Type B pancreatic cell (in vitro differentiated cells): ENCODE measurements around the gene CNN1. TPM values are rescaled to one million over a fixed set of nuclear protein-coding genes. Genes with fewer than 3 reads are reported as not detected.

Experiments
- DNase-seq: peaks from one replicate; pipeline ENCODE4 v3.0.0; 2021; ENCODE audit warnings: mixed read lengths; ENCODE audit not compliant: unreplicated experiment; ENCODE audit errors: extremely low spot score
- H3K27ac Mint-ChIP-seq: 2 replicates; pipeline ENCODE4 v1.8.0; 2021; ENCODE audit warnings: mild to moderate bottlenecking, mixed read lengths
- H3K27me3 Mint-ChIP-seq: 2 replicates; pipeline ENCODE4 v1.8.0; 2021; ENCODE audit warnings: mixed read lengths
- H3K36me3 Mint-ChIP-seq: 2 replicates; pipeline ENCODE4 v1.8.0; 2021; ENCODE audit warnings: mixed read lengths
- H3K4me1 Mint-ChIP-seq: one replicate; pipeline ENCODE4 v1.8.0; 2021; ENCODE audit warnings: mixed read lengths; ENCODE audit not compliant: unreplicated experiment
- H3K4me3 Mint-ChIP-seq: 2 replicates; pipeline ENCODE4 v1.8.0; 2021; ENCODE audit warnings: mild to moderate bottlenecking, mixed read lengths
- H3K9me3 Mint-ChIP-seq: 2 replicates; pipeline ENCODE4 v1.8.0; 2021; ENCODE audit warnings: mixed read lengths
- CTCF ChIP-seq: fragments of 200-600 bp; sonication (generic); conservative IDR thresholded peaks from 2 replicates; pipeline ENCODE4 v1.5.0; 2021; ENCODE audit warnings: antibody characterized with exemption, mild to moderate bottlenecking
- total RNA-seq: library from RNA; stranded (reverse); gene quantifications from 2 replicates; pipeline ENCODE4 v1.2.1, GENCODE V29; 2021; ENCODE audit warnings: low replicate concordance

The CNN1 gene
- total RNA-seq, 1 donor from 2014 or later, result 7.9 TPM

- Mint-ChIP-seq H3K4me1 (no peaks in the 10 kb centered on the region), H3K27ac (no peak overlapping the region), H3K4me3 (no peak overlapping the region), H3K27me3 (no peaks in the 10 kb centered on the region), H3K9me3 (no peaks in the 10 kb centered on the region), H3K36me3 (no peaks in the 10 kb centered on the region)
- DNase-seq, result no peak
- TF ChIP-seq CTCF, result no peak
Observed at GRCh38 chr19:11513946-11514345, 24.7 kb upstream of the CNN1 start.

- TF ChIP-seq CTCF, result no peak
- peaks cover 4% of the 10 kb centered on the region for H3K36me3 Mint-ChIP-seq
- H3K9me3 Mint-ChIP-seq, result no peaks in the 10 kb centered on the region
- no peaks in the 10 kb centered on the region for H3K27me3 Mint-ChIP-seq
- H3K4me3 Mint-ChIP-seq, result no peak overlapping the region
- no peak overlapping the region for H3K27ac Mint-ChIP-seq
- no peak for DNase-seq
- no peaks in the 10 kb centered on the region for H3K4me1 Mint-ChIP-seq
Observed at GRCh38 chr19:11519138-11519537, 19.5 kb upstream of the CNN1 start.

GRCh38 chr19:11528551-11529341 lies 9.9 kb upstream of the CNN1 start, which contains the start of gene ECSIT:
TSS of gene ECSIT (minus strand) at chr19:11529134. CDS start at chr19:11519170, 9,964 bp downstream.
- H3K9me3 Mint-ChIP-seq, result no peaks in the 10 kb centered on the region
- DNase-seq, result peak; percentile 93
- H3K27me3 Mint-ChIP-seq, result no peaks in the 10 kb centered on the region
- H3K4me1 Mint-ChIP-seq, result peaks cover 13% of the 10 kb centered on the region
- no peak for TF ChIP-seq CTCF
- peak within 1 kb of the TSS; percentile 94 for H3K27ac Mint-ChIP-seq
- H3K4me3 Mint-ChIP-seq, result peak within 1 kb of the TSS; percentile 97
- no peaks in the 10 kb centered on the region for H3K36me3 Mint-ChIP-seq

GRCh38 chr19:11530432-11530831 lies 8.2 kb upstream of the CNN1 start:
- Mint-ChIP-seq H3K9me3 (no peaks in the 10 kb centered on the region), H3K27me3 (no peaks in the 10 kb centered on the region), H3K27ac (no peak overlapping the region), H3K36me3 (no peaks in the 10 kb centered on the region), H3K4me1 (peaks cover 13% of the 10 kb centered on the region), H3K4me3 (no peak overlapping the region)
- no peak for DNase-seq
- TF ChIP-seq CTCF, result no peak

- Mint-ChIP-seq H3K27me3 (peaks cover 12% of the 10 kb centered on the region), H3K4me1 (peaks cover 10% of the 10 kb centered on the region), H3K4me3 (peak overlapping the region; percentile 22), H3K27ac (no peak overlapping the region), H3K9me3 (no peaks in the 10 kb centered on the region), H3K36me3 (no peaks in the 10 kb centered on the region)
- TF ChIP-seq CTCF, result no peak
- DNase-seq, result no peak
Observed at GRCh38 chr19:11534538-11534937, 4.1 kb upstream of the CNN1 start.
